GM06990 (cell line): ENCODE data around the gene TIMM50.

Experiments used
- DNase-seq: peaks from one replicate; pipeline ENCODE4 v3.0.0-alpha.2; 2011; ENCODE audit not compliant: insufficient read length; ENCODE audit errors: extremely low read depth
- H3K27me3 ChIP-seq: replicated peaks from 2 replicates; pipeline ENCODE4 v1.6.0; 2011; ENCODE audit warnings: low read length; ENCODE audit not compliant: control insufficient read depth, insufficient read depth
- H3K36me3 ChIP-seq: 2 replicates; pipeline ENCODE4 v1.5.1; 2011; ENCODE audit warnings: low read length; ENCODE audit not compliant: control insufficient read depth, insufficient read depth
- H3K4me3 ChIP-seq: replicated peaks from 2 replicates; pipeline ENCODE4 v1.5.1; 2011; ENCODE audit warnings: low read depth, mild to moderate bottlenecking, control low read depth, low read length
- CTCF ChIP-seq: IDR thresholded peaks from 2 replicates; pipeline ENCODE4 v1.5.1; 2011; ENCODE audit warnings: low read length, control low read depth, mild to moderate bottlenecking, inconsistent platforms; ENCODE audit not compliant: insufficient read depth, poor library complexity, severe bottlenecking

TIMM50 gene

GRCh38 chr19:39520541-39521484 is 40.2 kb downstream of the TIMM50 start:
- Histone ChIP-seq H3K36me3 (no peaks in the 10 kb centered on the region), H3K27me3 (no peaks in the 10 kb centered on the region), H3K4me3 (no peak overlapping the region)
- DNase-seq = no peak
- TF ChIP-seq CTCF = no peak

- TF ChIP-seq CTCF = no peak
- Histone ChIP-seq H3K27me3 (no peaks in the 10 kb centered on the region), H3K4me3 (no peak overlapping the region), H3K36me3 (no peaks in the 10 kb centered on the region)
- DNase-seq = peak; percentile 25
Observed at GRCh38 chr19:39524495-39524894, 43.9 kb downstream of the TIMM50 start.

GRCh38 chr19:39525205-39525604 is 44.6 kb downstream of the TIMM50 start:
- Histone ChIP-seq H3K27me3 (no peaks in the 10 kb centered on the region), H3K36me3 (no peaks in the 10 kb centered on the region), H3K4me3 (no peak overlapping the region)
- DNase-seq = no peak
- TF ChIP-seq CTCF = no peak

DNA sequence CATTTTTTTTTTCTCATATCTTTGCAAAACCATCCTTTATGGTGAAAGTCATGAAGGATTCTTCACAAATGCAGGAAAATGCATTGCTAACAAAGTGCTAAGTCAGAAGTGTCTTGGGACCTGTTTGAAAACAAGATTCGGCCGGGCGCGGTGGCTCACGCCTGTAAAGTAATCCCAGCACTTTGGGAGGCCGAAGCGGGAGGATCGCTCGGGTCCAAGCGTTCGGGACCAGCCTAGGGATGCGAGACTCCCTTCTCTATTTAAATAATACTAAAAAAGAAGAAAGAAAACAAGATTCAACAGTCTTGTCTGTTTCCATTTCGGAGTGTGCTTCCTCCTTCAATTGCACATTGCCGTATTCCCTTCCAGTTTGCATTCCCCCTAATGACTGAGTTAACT is 51.2 kb downstream of the TIMM50 start:
- no peaks in the 10 kb centered on the region for H3K27me3 ChIP-seq
- no peaks in the 10 kb centered on the region for H3K36me3 ChIP-seq
- no peak for DNase-seq
- H3K4me3 ChIP-seq = peak overlapping the region; percentile 85
- no peak for TF ChIP-seq CTCF

DNA sequence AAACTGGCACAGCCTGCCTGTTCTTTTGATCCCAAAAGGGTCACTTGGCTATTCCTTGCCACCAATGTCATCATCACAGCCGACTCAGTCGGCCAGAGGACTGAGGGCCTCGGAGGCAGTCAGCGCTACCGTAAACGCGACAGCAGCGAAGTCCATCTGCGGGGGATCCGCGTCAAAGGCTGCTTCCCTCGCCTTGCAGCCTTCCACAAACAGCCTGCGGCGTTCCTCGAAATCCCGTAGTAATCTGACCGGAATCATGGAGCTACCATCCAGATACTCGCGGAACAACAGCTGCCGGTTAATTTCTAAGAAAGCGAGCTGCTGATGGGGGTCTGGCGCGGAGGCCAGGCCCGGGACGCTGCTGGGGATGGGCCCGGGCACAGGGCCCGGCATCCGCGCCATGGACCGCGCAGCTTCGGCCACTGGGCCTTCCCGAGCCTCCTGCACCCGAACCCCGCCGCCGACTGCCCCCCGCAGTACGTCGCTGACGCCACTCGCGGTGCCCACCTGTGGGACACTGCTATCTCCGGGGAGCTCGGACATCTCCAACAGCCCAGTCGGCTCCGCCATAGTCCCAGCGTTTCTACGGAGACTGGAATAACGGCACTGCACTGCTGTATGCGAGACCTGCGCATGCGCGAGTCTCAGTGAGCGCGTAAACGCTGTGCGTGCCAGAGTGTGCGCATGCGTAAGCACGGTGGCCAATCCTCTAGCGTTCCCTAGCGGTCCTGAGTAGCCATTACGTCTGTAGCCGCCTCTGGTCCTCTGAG is 51.8 kb downstream of the TIMM50 start, which contains the start of gene EID2B:
Gene EID2B, minus strand, starts transcription at position 620 of the 770 bp plus-strand sequence. Its CDS starts 50 bp downstream, at position 570.
- DNase-seq = peak; percentile 88
- TF ChIP-seq CTCF = peak; percentile 99
- H3K4me3 ChIP-seq = peak within 1 kb of the TSS; percentile 85
- H3K27me3 ChIP-seq = no peaks in the 10 kb centered on the region
- H3K36me3 ChIP-seq = no peaks in the 10 kb centered on the region
